ENCODE data around the gene NRXN3.

DNA sequence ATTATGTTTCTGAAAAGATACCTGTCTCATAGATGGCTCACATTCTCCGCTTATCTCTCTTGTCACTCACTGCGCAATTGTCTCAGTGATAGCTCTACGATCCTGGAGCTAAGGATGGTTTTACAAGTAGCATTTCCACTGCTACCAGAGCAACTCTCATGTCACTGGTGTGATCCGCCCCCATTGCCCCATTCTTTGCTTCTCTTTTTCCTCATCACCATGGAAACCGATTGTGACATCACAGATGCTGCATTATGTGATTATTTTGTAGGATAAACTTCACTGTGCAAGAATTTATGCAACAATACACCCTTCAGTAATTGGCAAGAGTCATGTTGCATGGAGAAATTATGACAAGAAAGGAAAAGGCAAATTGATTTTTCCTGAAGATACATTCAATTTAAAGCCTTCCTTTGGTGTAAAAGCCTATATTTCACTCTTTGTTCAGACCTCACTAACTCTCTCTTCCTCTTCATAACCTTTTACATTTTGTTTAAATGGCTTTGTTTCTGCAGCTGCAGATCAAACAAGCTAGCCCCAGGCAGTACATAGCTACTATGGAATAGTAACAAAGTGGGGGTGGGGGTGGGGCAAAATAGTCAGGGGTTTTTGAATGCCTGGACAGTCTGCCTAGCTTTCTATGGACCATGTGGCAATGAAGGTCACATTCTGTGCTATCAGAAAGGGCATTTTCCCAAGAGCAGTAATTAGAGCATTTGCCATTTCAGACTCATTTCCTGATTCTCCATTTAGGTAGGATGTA is 539.8 kb downstream of the NRXN3 start:
- TF ChIP-seq MXI1 (conservative IDR thresholded peaks at IDR 0.05; ENCODE audit: poor library complexity, severe bottlenecking) (no peak), EZH2 (IDR thresholded peaks at IDR 0.05; ENCODE audit: borderline replicate concordance, insufficient read depth, low read length, poor library complexity, severe bottlenecking) (no peak), RAD21 (conservative IDR thresholded peaks at IDR 0.05) (no peak), TAF1 (IDR thresholded peaks at IDR 0.05; ENCODE audit: low read depth) (no peak), EP300 (conservative IDR thresholded peaks at IDR 0.05; ENCODE audit: poor library complexity, severe bottlenecking) (peak; percentile 59), POLR2AphosphoS5 (IDR thresholded peaks at IDR 0.05) (peak; percentile 44), SMC3 (conservative IDR thresholded peaks at IDR 0.05; ENCODE audit: poor library complexity) (no peak)
- TF ChIP-seq, protein P1, sequence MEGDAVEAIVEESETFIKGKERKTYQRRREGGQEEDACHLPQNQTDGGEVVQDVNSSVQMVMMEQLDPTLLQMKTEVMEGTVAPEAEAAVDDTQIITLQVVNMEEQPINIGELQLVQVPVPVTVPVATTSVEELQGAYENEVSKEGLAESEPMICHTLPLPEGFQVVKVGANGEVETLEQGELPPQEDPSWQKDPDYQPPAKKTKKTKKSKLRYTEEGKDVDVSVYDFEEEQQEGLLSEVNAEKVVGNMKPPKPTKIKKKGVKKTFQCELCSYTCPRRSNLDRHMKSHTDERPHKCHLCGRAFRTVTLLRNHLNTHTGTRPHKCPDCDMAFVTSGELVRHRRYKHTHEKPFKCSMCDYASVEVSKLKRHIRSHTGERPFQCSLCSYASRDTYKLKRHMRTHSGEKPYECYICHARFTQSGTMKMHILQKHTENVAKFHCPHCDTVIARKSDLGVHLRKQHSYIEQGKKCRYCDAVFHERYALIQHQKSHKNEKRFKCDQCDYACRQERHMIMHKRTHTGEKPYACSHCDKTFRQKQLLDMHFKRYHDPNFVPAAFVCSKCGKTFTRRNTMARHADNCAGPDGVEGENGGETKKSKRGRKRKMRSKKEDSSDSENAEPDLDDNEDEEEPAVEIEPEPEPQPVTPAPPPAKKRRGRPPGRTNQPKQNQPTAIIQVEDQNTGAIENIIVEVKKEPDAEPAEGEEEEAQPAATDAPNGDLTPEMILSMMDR (IDR thresholded peaks at IDR 0.05; ENCODE audit: poor library complexity, severe bottlenecking): no peak
- TF ChIP-seq, protein P2, sequence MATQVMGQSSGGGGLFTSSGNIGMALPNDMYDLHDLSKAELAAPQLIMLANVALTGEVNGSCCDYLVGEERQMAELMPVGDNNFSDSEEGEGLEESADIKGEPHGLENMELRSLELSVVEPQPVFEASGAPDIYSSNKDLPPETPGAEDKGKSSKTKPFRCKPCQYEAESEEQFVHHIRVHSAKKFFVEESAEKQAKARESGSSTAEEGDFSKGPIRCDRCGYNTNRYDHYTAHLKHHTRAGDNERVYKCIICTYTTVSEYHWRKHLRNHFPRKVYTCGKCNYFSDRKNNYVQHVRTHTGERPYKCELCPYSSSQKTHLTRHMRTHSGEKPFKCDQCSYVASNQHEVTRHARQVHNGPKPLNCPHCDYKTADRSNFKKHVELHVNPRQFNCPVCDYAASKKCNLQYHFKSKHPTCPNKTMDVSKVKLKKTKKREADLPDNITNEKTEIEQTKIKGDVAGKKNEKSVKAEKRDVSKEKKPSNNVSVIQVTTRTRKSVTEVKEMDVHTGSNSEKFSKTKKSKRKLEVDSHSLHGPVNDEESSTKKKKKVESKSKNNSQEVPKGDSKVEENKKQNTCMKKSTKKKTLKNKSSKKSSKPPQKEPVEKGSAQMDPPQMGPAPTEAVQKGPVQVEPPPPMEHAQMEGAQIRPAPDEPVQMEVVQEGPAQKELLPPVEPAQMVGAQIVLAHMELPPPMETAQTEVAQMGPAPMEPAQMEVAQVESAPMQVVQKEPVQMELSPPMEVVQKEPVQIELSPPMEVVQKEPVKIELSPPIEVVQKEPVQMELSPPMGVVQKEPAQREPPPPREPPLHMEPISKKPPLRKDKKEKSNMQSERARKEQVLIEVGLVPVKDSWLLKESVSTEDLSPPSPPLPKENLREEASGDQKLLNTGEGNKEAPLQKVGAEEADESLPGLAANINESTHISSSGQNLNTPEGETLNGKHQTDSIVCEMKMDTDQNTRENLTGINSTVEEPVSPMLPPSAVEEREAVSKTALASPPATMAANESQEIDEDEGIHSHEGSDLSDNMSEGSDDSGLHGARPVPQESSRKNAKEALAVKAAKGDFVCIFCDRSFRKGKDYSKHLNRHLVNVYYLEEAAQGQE (IDR thresholded peaks at IDR 0.05; ENCODE audit: borderline replicate concordance): no peak
